Fibroblast of villous mesenchyme (primary cell): ENCODE measurements around the gene SPATA12. TPM values are rescaled to one million over a fixed set of nuclear protein-coding genes. Genes with fewer than 3 reads are reported as not detected.

Source experiments
- DNase-seq: peaks from one replicate; pipeline ENCODE4 v3.0.0-alpha.2; 2010; ENCODE audit warnings: low read depth
- H3K4me3 ChIP-seq: 2 replicates; pipeline ENCODE4 v1.5.1; 2011; ENCODE audit warnings: low read depth, mild to moderate bottlenecking, low read length
- total RNA-seq: library from RNA; depleted of rRNA; stranded (reverse); fragments of >200 nt; gene quantifications from 2 replicates; pipeline ENCODE4 v1.2.3, GENCODE V29; 2012
- TF ChIP-seq, protein P1 (sequence below): IDR thresholded peaks from 2 replicates; pipeline ENCODE4 v1.5.1; 2012; ENCODE audit warnings: low read depth, mild to moderate bottlenecking, low read length; ENCODE audit not compliant: insufficient read depth

SPATA12 gene
- total RNA-seq, 1 donor: not detected

DNA sequence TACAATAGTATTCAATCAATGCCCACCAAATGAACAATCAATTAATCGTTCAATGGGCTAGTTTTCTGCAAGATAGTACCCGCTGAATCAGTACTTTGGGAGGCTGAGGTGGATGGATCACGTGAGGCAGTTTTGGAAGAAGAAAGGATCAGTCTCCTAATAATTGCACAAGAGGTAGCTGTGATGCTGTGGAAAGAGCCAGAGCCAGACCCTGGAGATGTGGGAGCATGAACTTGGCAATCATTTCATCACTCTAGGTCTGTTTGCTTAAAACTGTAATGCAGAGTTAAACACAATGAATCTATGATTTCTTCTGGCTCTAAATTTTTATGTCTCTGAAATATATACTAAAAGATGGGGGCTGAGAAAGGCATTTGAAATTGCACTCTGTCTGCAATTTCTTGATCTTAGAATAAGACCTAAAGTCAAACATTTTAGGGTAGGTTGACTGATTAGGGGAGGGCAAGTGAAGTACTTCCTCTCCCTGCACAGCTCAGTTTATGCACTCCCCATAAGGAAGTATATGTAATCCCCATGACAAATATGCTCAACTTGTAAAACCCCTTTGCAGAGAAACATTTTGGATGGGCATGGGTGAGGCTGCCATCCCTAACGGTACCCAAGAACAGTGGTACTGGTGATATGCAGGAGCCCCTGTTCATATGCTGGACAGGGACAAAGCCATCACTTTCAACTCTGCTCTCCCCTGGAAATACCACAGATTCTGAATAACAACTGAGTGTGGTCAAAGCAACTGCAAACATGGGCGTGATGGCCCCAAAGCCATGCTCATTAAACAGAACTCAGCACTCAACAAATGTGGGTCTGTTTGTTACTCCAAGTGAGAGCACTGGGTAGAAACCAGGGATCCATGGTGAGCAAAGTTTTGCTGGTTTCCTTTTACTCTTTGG lies 28.6 kb upstream of the SPATA12 start:
- DNase-seq: no peak
- TF ChIP-seq, protein P1, sequence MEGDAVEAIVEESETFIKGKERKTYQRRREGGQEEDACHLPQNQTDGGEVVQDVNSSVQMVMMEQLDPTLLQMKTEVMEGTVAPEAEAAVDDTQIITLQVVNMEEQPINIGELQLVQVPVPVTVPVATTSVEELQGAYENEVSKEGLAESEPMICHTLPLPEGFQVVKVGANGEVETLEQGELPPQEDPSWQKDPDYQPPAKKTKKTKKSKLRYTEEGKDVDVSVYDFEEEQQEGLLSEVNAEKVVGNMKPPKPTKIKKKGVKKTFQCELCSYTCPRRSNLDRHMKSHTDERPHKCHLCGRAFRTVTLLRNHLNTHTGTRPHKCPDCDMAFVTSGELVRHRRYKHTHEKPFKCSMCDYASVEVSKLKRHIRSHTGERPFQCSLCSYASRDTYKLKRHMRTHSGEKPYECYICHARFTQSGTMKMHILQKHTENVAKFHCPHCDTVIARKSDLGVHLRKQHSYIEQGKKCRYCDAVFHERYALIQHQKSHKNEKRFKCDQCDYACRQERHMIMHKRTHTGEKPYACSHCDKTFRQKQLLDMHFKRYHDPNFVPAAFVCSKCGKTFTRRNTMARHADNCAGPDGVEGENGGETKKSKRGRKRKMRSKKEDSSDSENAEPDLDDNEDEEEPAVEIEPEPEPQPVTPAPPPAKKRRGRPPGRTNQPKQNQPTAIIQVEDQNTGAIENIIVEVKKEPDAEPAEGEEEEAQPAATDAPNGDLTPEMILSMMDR: no peak
- H3K4me3 ChIP-seq: no peak overlapping the region

DNA sequence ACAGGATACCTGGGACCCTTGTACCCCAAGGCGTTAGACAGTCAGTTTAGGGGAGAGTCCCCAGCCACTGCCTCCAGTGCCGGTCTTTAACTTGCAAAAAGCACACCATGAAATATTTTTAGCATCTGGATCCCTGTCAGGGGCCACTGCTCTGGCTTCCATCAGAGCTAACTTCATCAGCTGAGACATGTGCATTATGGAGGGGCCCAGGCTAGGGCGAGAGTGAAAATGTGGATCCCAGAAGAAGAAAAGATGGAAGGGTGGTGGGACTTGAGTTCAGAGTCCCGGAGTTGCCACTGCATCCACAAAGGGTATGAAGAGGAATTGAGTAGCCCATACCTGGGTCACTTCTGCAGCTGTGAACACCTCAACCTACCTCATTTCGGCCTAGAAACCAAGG lies 23.5 kb upstream of the SPATA12 start:
- no peak overlapping the region for H3K4me3 ChIP-seq
- no peak for DNase-seq
- TF ChIP-seq, protein P1: no peak

DNA sequence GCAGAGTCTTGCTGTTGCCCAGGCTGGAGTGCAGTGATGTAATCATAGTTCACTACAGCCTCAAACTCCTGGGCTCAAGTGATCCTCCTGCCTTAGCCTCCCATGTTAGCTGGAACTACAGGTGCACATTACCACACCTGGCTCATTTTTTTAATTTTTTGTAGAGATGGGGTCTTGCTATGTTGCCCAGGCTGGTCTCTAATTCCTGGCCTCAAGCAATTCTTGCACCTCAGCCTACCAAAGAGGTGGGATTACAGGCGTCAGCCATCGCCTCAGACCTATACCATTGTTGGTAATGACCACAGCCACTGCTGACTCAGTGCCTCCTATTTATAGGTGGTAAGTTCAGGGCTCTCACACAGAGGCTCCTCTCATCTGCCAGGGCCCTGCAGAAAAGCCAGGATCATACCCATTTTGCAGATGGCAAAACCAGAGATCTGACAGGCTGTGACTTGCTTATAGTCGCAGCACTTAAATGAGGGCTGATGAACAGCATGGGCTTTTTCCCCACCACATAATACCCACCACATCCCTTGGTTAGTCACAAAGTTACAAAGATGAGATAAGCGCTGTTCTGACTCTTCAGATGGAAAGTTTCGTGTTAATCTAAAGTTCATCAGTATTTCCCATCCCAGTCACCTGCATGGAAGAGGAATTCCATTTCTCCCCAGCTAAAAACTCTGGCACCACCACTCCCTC lies 21.8 kb upstream of the SPATA12 start:
- H3K4me3 ChIP-seq: no peak overlapping the region
- TF ChIP-seq, protein P1: no peak
- no peak for DNase-seq

DNA sequence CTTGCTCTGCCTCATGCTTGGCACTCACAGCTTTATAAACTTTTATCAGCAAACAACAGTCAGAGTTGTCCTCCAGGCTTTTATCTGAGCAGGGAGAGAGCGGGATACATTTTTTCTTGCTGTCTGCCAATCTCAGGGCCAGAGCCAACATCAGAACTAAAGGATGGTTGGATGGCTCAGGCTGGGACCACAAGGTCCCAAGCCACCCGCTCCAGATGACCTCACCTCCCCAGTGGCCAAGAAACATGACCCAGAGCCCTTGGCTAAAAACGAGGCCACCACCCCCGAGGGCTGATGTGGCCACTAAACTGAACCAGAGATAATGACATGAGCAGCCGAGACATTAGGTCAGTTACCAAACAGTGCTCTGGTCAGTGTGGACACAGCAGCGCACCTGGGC lies 18.8 kb upstream of the SPATA12 start:
- DNase-seq: no peak
- no peak overlapping the region for H3K4me3 ChIP-seq
- TF ChIP-seq, protein P1: no peak

DNA sequence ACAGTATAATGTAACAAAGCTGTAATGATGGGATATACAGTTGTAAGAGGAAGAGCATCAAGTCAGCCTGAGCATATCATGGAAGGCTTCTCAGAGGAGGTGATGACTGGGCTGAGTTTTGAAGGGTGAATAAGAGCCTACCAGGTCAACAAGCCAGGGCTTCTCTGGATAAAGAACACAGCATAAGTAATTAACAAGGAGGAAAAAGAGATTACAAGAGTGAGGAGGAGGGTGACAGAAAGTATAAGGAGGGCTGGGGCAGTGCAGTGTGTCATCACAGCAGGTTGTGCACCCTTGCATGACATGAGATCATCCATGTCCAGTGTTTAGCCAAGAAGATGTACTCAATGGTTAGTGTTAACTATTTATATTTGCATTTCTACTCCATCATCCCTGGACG lies 16.9 kb upstream of the SPATA12 start:
- no peak overlapping the region for H3K4me3 ChIP-seq
- DNase-seq: no peak
- TF ChIP-seq, protein P1: no peak

DNA sequence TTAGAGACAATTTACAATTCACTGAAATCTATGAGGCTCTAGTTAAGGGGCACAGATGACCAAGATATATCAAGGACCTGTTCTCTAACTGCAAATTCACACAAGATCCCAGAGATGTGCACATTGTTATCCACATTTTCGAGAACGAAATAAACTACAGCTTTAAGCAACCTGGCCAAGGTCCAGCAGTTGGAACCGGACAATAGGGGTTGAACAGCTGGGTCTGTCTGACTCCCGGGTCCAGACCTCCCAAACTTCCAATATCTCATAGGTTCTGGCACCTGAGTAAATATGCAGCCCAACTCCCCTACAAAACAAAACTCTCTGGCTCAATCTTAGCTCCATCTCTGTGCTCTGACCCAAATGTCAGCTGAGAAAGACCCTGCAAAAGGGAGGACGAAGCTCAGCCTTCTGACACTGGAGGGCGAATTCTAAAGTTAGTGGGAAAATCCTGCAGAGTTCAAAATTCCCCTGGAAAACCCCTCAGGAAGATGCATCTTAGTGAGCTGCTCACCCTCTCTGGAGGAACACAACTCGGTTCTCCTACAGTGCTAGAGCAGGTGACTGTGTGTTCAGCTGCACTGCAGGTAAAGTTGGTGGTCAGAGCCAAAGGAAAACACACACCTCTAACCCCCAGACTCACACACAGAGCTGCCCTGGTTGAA lies 14.2 kb upstream of the SPATA12 start:
- TF ChIP-seq, protein P1: no peak
- no peak overlapping the region for H3K4me3 ChIP-seq

More for the DNA sequence above, 14.2 kb upstream of the SPATA12 start:
- no peak for DNase-seq
